Neural cell (in vitro differentiated cells): ENCODE data around the gene HNRNPUL1.

Source experiments
- MXI1 ChIP-seq: fragments of 450-650 bp; conservative IDR thresholded peaks from 2 replicates; pipeline ENCODE4 v1.6.1; 2014; ENCODE audit warnings: antibody characterized with exemption, mild to moderate bottlenecking; ENCODE audit not compliant: poor library complexity, severe bottlenecking
- POLR2AphosphoS5 ChIP-seq: IDR thresholded peaks from 2 replicates; pipeline ENCODE4 v1.6.1; 2012
- RAD21 ChIP-seq: fragments of 450-650 bp; conservative IDR thresholded peaks from 2 replicates; pipeline ENCODE4 v1.6.1; 2014; ENCODE audit warnings: antibody characterized with exemption, mild to moderate bottlenecking, moderate library complexity
- TAF1 ChIP-seq: IDR thresholded peaks from 2 replicates; pipeline ENCODE4 v1.6.1; 2012; ENCODE audit warnings: low read depth
- TF ChIP-seq, protein P1 (sequence below): IDR thresholded peaks from 2 replicates; pipeline ENCODE4 v1.6.1; 2012; ENCODE audit warnings: borderline replicate concordance
- TF ChIP-seq, protein P2 (sequence below): fragments of 450-650 bp; IDR thresholded peaks from 2 replicates; pipeline ENCODE4 v1.5.1; 2014; ENCODE audit warnings: antibody characterized with exemption, mild to moderate bottlenecking, moderate library complexity; ENCODE audit not compliant: poor library complexity, severe bottlenecking

DNA sequence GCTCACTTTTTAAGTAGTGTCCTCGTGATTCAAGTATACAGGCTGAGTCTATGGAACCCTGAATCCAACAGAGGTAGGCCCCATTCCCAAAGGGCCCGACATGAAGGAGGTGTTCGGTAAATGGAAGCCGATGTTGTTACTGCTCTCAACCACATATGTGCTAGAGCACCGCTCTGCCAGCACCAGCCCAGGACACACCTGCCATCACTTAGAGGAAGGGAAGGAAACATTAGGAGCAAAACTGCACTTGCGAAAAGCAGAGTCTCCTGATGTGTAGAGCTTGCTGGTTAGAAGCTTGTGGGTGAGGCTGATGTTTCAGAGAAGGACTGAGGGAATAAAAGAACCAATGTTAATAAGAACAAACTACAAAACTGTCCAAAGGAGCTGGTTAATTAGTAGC, 36.4 kb downstream of the HNRNPUL1 start:
- TF ChIP-seq TAF1 (no peak), RAD21 (no peak), POLR2AphosphoS5 (no peak), MXI1 (no peak)
- TF ChIP-seq, protein P1, sequence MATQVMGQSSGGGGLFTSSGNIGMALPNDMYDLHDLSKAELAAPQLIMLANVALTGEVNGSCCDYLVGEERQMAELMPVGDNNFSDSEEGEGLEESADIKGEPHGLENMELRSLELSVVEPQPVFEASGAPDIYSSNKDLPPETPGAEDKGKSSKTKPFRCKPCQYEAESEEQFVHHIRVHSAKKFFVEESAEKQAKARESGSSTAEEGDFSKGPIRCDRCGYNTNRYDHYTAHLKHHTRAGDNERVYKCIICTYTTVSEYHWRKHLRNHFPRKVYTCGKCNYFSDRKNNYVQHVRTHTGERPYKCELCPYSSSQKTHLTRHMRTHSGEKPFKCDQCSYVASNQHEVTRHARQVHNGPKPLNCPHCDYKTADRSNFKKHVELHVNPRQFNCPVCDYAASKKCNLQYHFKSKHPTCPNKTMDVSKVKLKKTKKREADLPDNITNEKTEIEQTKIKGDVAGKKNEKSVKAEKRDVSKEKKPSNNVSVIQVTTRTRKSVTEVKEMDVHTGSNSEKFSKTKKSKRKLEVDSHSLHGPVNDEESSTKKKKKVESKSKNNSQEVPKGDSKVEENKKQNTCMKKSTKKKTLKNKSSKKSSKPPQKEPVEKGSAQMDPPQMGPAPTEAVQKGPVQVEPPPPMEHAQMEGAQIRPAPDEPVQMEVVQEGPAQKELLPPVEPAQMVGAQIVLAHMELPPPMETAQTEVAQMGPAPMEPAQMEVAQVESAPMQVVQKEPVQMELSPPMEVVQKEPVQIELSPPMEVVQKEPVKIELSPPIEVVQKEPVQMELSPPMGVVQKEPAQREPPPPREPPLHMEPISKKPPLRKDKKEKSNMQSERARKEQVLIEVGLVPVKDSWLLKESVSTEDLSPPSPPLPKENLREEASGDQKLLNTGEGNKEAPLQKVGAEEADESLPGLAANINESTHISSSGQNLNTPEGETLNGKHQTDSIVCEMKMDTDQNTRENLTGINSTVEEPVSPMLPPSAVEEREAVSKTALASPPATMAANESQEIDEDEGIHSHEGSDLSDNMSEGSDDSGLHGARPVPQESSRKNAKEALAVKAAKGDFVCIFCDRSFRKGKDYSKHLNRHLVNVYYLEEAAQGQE, result no peak
- TF ChIP-seq, protein P2, sequence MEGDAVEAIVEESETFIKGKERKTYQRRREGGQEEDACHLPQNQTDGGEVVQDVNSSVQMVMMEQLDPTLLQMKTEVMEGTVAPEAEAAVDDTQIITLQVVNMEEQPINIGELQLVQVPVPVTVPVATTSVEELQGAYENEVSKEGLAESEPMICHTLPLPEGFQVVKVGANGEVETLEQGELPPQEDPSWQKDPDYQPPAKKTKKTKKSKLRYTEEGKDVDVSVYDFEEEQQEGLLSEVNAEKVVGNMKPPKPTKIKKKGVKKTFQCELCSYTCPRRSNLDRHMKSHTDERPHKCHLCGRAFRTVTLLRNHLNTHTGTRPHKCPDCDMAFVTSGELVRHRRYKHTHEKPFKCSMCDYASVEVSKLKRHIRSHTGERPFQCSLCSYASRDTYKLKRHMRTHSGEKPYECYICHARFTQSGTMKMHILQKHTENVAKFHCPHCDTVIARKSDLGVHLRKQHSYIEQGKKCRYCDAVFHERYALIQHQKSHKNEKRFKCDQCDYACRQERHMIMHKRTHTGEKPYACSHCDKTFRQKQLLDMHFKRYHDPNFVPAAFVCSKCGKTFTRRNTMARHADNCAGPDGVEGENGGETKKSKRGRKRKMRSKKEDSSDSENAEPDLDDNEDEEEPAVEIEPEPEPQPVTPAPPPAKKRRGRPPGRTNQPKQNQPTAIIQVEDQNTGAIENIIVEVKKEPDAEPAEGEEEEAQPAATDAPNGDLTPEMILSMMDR, result no peak
